HepG2 (cell line): Measurements from ENCODE around the gene RABGAP1L. TPM values are rescaled to one million over a fixed set of nuclear protein-coding genes. Genes with fewer than 3 reads are reported as not detected.

Experiments used
- ATAC-seq: fragments of 200-7000 bp; cut with Tn5 transposase; 3 replicates; pipeline ENCODE4 v1.9.1; 2020; ENCODE audit warnings: mild to moderate bottlenecking, moderate library complexity
- BruUV-seq: library from RNA; stranded (reverse); fragments of 400-500 nt; replicated peaks from 2 replicates; lab custom pipeline; 2021; lab: Mats Ljungman, UMichigan
- CTCF ChIA-PET: fragments of 300-600 bp; formaldehyde crosslinking; extraction: SDS; loops from one replicate; lab custom pipeline; 2021; ENCODE audit warnings: low total read pairs, inconsistent platforms, low intra/inter-chr PET ratio; lab: Yijun Ruan, JAX
- POLR2A ChIA-PET: fragments of 350-600 bp; sonication (Branson Sonifier 250); formaldehyde crosslinking; loops from one replicate; lab custom pipeline; 2020; ENCODE audit warnings: antibody characterized with exemption, inconsistent platforms; lab: Yijun Ruan, JAX
- DNase-seq: peaks from one replicate; pipeline ENCODE4 v3.0.0-alpha.2; 2015; ENCODE audit warnings: low spot score
- FAIRE-seq: peaks from 3 replicates; lab custom pipeline; 2011; peaks lifted over from hg19 to GRCh38; lab: Jason Lieb, UNC
- H2AFZ ChIP-seq: one replicate; pipeline ENCODE4 v1.6.1; 2011; ENCODE audit warnings: low read length, inconsistent platforms
- H3K27ac ChIP-seq: fragments of 300-600 bp; 3 replicates; pipeline ENCODE4 v1.8.0; 2011; ENCODE audit warnings: mixed run types, mild to moderate bottlenecking, mixed read lengths, low read length, inconsistent platforms; ENCODE audit not compliant: insufficient read depth; ENCODE audit errors: extremely low read length
- H3K27me3 ChIP-seq, 2 experiments: fragments of 200-600 bp in 1 of 2; 2 replicates in 1 of 2; 3 replicates in 1 of 2; pipeline versions ENCODE4 v1.6.0 to v1.8.0; 2011; ENCODE audit warnings: low read length in 2 of 2, mild to moderate bottlenecking in 2 of 2, moderate library complexity in 2 of 2, inconsistent platforms in 1 of 2; ENCODE audit not compliant: insufficient read depth in 2 of 2, control insufficient read depth in 1 of 2
- H3K36me3 ChIP-seq, 2 experiments: fragments of 200-600 bp in 1 of 2; replicated peaks in 1 of 2; 2 replicates in 1 of 2; 3 replicates in 1 of 2; pipeline versions ENCODE4 v1.5.1 to v1.8.0; 2011; ENCODE audit warnings: low read length in 2 of 2, inconsistent platforms in 1 of 2; ENCODE audit not compliant: insufficient read depth in 2 of 2, control insufficient read depth in 1 of 2
- H3K4me1 ChIP-seq: 2 replicates; pipeline ENCODE4 v1.5.1; 2012; ENCODE audit warnings: low read length, inconsistent platforms; ENCODE audit not compliant: insufficient read depth
- H3K4me2 ChIP-seq: 2 replicates; pipeline ENCODE4 v1.6.0; 2011; ENCODE audit warnings: low read depth, low read length, inconsistent platforms
- H3K4me3 ChIP-seq, 3 experiments: fragments of 200-600 bp in 1 of 3; sonication (generic), shearing (Covaris generic) in 1 of 3; replicated peaks in 1 of 3; 2 replicates each; pipeline ENCODE4 v1.5.1; 2011 to 2016; ENCODE audit warnings: low read length in 3 of 3, inconsistent platforms in 2 of 3, low read depth in 2 of 3, mild to moderate bottlenecking in 2 of 3, control low read depth in 1 of 3, mixed read lengths in 1 of 3; ENCODE audit not compliant: insufficient read depth in 1 of 3
- H3K79me2 ChIP-seq: one replicate; pipeline ENCODE4 v1.6.1; 2011; ENCODE audit warnings: low read length, inconsistent platforms; ENCODE audit not compliant: insufficient read depth
- H3K9ac ChIP-seq: 2 replicates; pipeline ENCODE4 v1.6.0; 2011; ENCODE audit warnings: mild to moderate bottlenecking, low read depth, low read length, inconsistent platforms; ENCODE audit not compliant: insufficient read depth
- H3K9me3 ChIP-seq: 2 replicates; pipeline ENCODE4 v1.5.1; 2012; ENCODE audit warnings: mild to moderate bottlenecking, low read length
- H4K20me1 ChIP-seq: 2 replicates; pipeline ENCODE4 v1.6.0; 2011; ENCODE audit warnings: inconsistent platforms, mild to moderate bottlenecking, low read length, moderate library complexity; ENCODE audit not compliant: insufficient read depth
- CENPBD1 ChIP-seq: sonication (generic); formaldehyde crosslinking; IDR thresholded peaks from 2 replicates; pipeline ENCODE4 v1.8.0; 2022; ENCODE audit warnings: missing genetic modification reagents, low read depth, mild to moderate bottlenecking, borderline replicate concordance
- HOMEZ ChIP-seq: IDR thresholded peaks from 2 replicates; pipeline ENCODE4 v1.6.1; 2016; ENCODE audit warnings: low read depth
- KLF15 ChIP-seq: sonication (generic); formaldehyde crosslinking; IDR thresholded peaks from 2 replicates; pipeline ENCODE4 v1.8.1; 2023; ENCODE audit warnings: borderline replicate concordance, mild to moderate bottlenecking, inconsistent platforms, missing genetic modification reagents, mixed read lengths
- POGZ ChIP-seq: sonication (generic); formaldehyde crosslinking; IDR thresholded peaks from 2 replicates; pipeline ENCODE4 v1.4.0; 2020; ENCODE audit warnings: mild to moderate bottlenecking, missing genetic modification reagents
- REPIN1 ChIP-seq: sonication (generic); formaldehyde crosslinking; IDR thresholded peaks from 2 replicates; pipeline ENCODE4 v1.8.0; 2022; ENCODE audit warnings: missing genetic modification reagents, low read depth, mild to moderate bottlenecking, borderline replicate concordance
- TRIM24 ChIP-seq: sonication (generic); formaldehyde crosslinking; IDR thresholded peaks from 2 replicates; pipeline ENCODE4 v1.8.0; 2022; ENCODE audit warnings: mild to moderate bottlenecking, missing genetic modification reagents
- USF2 ChIP-seq, 2 experiments: sonication (generic) in 1 of 2; formaldehyde crosslinking in 1 of 2; IDR thresholded peaks; 2 replicates each; pipeline versions ENCODE4 v1.5.1 to v1.6.1; 2011 to 2020; ENCODE audit warnings: borderline replicate concordance in 1 of 2, low read depth in 1 of 2, low read length in 1 of 2, mild to moderate bottlenecking in 1 of 2, missing genetic modification reagents in 1 of 2, moderate library complexity in 1 of 2
- ZFP36L1 ChIP-seq: sonication (generic); formaldehyde crosslinking; IDR thresholded peaks from 2 replicates; pipeline ENCODE4 v1.8.0; 2022; ENCODE audit warnings: mild to moderate bottlenecking, missing genetic modification reagents, moderate library complexity
- ZGPAT ChIP-seq: IDR thresholded peaks from 2 replicates; pipeline ENCODE4 v1.6.1; 2016; ENCODE audit warnings: mild to moderate bottlenecking
- ZNF224 ChIP-seq: sonication (generic); formaldehyde crosslinking; IDR thresholded peaks from 2 replicates; pipeline ENCODE4 v1.5.0; 2020; ENCODE audit warnings: mild to moderate bottlenecking, missing genetic modification reagents
- ZNF225 ChIP-seq: sonication (generic); formaldehyde crosslinking; IDR thresholded peaks from 2 replicates; pipeline ENCODE4 v1.4.0; 2020; ENCODE audit warnings: mild to moderate bottlenecking, missing genetic modification reagents
- WGBS: methylation state at CpG from one replicate; pipeline ENCODE4 v1.1.6; 2017; ENCODE audit warnings: low lambda C conversion rate; 5-methylcytosine and 5-hydroxymethylcytosine counted together
- in situ Hi-C: cut with HindIII; loops from 2 replicates; pipeline ENCODE4 v1.10.0; 2017; ENCODE audit warnings: low pct_unique_long_range_greater_than_20kb; ENCODE audit not compliant: extremely low pct_ligation_motif_present
- intact Hi-C: fragments of 100-400 bp; cut with micrococcal nuclease; formaldehyde crosslinking; loops from one replicate; pipeline ENCODE4 v1.10.0; 2022; ENCODE audit not compliant: unreplicated experiment
- polyA plus RNA-seq, 8 experiments: library from polyadenylated mRNA; depleted of rRNA in 3 of 8; stranded (reverse) in 7 of 8; unstranded in 1 of 8; fragments of >200 nt; fragmentation: Illumina TruSeq in 4 of 8; extraction: Trizol in 4 of 8; gene quantifications; 2 replicates each; pipeline versions ENCODE4 v1.2.1 to v1.2.3, GENCODE V29; 2011 to 2016; ENCODE audit warnings: low read depth in 4 of 8, missing spikeins in 1 of 8, mixed read lengths in 1 of 8; ENCODE audit not compliant: insufficient read depth in 1 of 8
- total RNA-seq, 5 experiments: library from RNA; depleted of rRNA; stranded (reverse); fragments of >200 nt; fragmentation: Illumina TruSeq; extraction: Trizol; gene quantifications; 2 replicates each; pipeline ENCODE4 v1.2.3, GENCODE V29; 2016; ENCODE audit warnings: low read depth in 1 of 5

RABGAP1L gene
- total and polyA plus RNA-seq, 2 of the 13 experiments (the other 11 are each of a cell fraction or from before 2014, with no cell fraction given), result 7.9 to 22.6 TPM

- Histone ChIP-seq H3K79me2 (no peaks in the 10 kb centered on the region), H3K4me3 (no peak overlapping the region), H3K27me3 (no peaks in the 10 kb centered on the region), H3K9ac (no peak overlapping the region), H3K9me3 (no peaks in the 10 kb centered on the region), H4K20me1 (no peaks in the 10 kb centered on the region), H3K36me3 (no peaks in the 10 kb centered on the region), H3K4me2 (no peak overlapping the region), H3K4me1 (peaks cover 29% of the 10 kb centered on the region), H3K27ac (no peak overlapping the region), H2AFZ (no peak overlapping the region)
- no TSS peak for BruUV-seq
- ATAC-seq (no peak), FAIRE-seq (no peak), DNase-seq (no peak)
- intact Hi-C loops, result no loop called here
- TF ChIP-seq ZFP36L1 (CRISPR knock-in tag), result no peak
- TF ChIP-seq TRIM24 (CRISPR knock-in tag), result no peak
- TF ChIP-seq ZNF224 (CRISPR knock-in tag), result no peak
- no peak for TF ChIP-seq POGZ (CRISPR knock-in tag)
- no peak for TF ChIP-seq KLF15 (CRISPR knock-in tag)
- TF ChIP-seq HOMEZ, result no peak
- POLR2A ChIA-PET, result interaction anchor here (1.6 kb wide), 1 partner anchor 11 kb away, joined by 7 read pairs; the partner anchor contains the start of gene CACYBP
- CTCF ChIA-PET, result no interaction called here
- in situ Hi-C loops, result loop anchor here (25.0 kb wide), 1 partner anchor 726 kb away; no protein-coding TSS in a partner anchor
These were observed 829.2 kb downstream of the RABGAP1L start for GRCh38 chr1:174988539-174988938.

- BruUV-seq, result no TSS peak
- Histone ChIP-seq H3K27ac (no peak overlapping the region), H3K4me3 (no peak overlapping the region), H4K20me1 (no peaks in the 10 kb centered on the region), H3K9me3 (no peaks in the 10 kb centered on the region), H3K36me3 (no peaks in the 10 kb centered on the region; a peak in 1 of 5 replicates), H3K4me1 (peaks cover 29% of the 10 kb centered on the region), H3K9ac (no peak overlapping the region), H3K79me2 (no peaks in the 10 kb centered on the region), H3K4me2 (no peak overlapping the region), H2AFZ (no peak overlapping the region), H3K27me3 (no peaks in the 10 kb centered on the region)
- intact Hi-C loops, result no loop called here
- CTCF ChIA-PET, result no interaction called here
- POLR2A ChIA-PET, result interaction anchor here (1.6 kb wide), 1 partner anchor 11 kb away, joined by 7 read pairs; the partner anchor contains the start of gene CACYBP
- WGBS, result 94% methylated on average over 3 of the region's 3 CpGs
- in situ Hi-C loops, result loop anchor here (25.0 kb wide), 1 partner anchor 727 kb away; no protein-coding TSS in a partner anchor
- ATAC-seq, result no peak
- FAIRE-seq, result no peak
- DNase-seq, result no peak
- TF ChIP-seq CENPBD1 (CRISPR knock-in tag) (no peak), REPIN1 (CRISPR knock-in tag) (no peak), USF2 (IDR thresholded peaks at IDR 0.05; ENCODE audit: low read depth, low read length) (no peak), USF2 (CRISPR knock-in tag; IDR thresholded peaks at IDR 0.05; ENCODE audit: borderline replicate concordance) (no peak), ZGPAT (no peak), ZNF225 (no peak)
These were observed 829.7 kb downstream of the RABGAP1L start for GRCh38 chr1:174988986-174989385.
